ENCODE results near the gene SLC6A4.
"Not testable (repeated sequence)": the region's sequence is repeated elsewhere in the genome, so short reads cannot be mapped to it uniquely, and the experiment has no call there.

The SLC6A4 gene

GRCh38 chr17:30207655-30208054 is 27.8 kb downstream of the SLC6A4 start:
- TF ChIP-seq MYC (IDR thresholded peaks at IDR 0.05; ENCODE audit: low read depth, low read length): no peak
- TF ChIP-seq MAX (IDR thresholded peaks at IDR 0.05; ENCODE audit: low read depth, low read length): no peak
- TF ChIP-seq POLR2A (IDR thresholded peaks at IDR 0.05; ENCODE audit: extremely low read depth, insufficient read length): no peak
- TF ChIP-seq CTCF (IDR thresholded peaks at IDR 0.05; ENCODE audit: low read depth, low read length): no peak

GRCh38 chr17:30203471-30203981 is 32.0 kb downstream of the SLC6A4 start:
- TF ChIP-seq MYC (IDR thresholded peaks at IDR 0.05; ENCODE audit: low read depth, low read length): no peak
- TF ChIP-seq POLR2A (IDR thresholded peaks at IDR 0.05; ENCODE audit: extremely low read depth, insufficient read length): no peak
- TF ChIP-seq CTCF (IDR thresholded peaks at IDR 0.05; ENCODE audit: low read depth, low read length): no peak
- TF ChIP-seq MAX (IDR thresholded peaks at IDR 0.05; ENCODE audit: low read depth, low read length): no peak
- H3K4me3 ChIP-seq (ENCODE audit: low read depth, low read length): no peak overlapping the region
- DNase-seq (ENCODE audit: low read depth): no peak

More at GRCh38 chr17:30207655-30208054, 27.8 kb downstream of the SLC6A4 start:
- H3K4me3 ChIP-seq (ENCODE audit: low read depth, low read length): no peak overlapping the region
- no peak for DNase-seq (ENCODE audit: low read depth)

- not testable (repeated sequence) for H3K4me3 ChIP-seq (ENCODE audit: low read depth, low read length); DNase-seq (ENCODE audit: low read depth)
These were observed 34.8 kb downstream of the SLC6A4 start for GRCh38 chr17:30200656-30201055.

- no peak for TF ChIP-seq MYC (IDR thresholded peaks at IDR 0.05; ENCODE audit: low read depth, low read length)
- no peak for TF ChIP-seq POLR2A (IDR thresholded peaks at IDR 0.05; ENCODE audit: extremely low read depth, insufficient read length)
- TF ChIP-seq MAX (IDR thresholded peaks at IDR 0.05; ENCODE audit: low read depth, low read length): no peak
- TF ChIP-seq CTCF (IDR thresholded peaks at IDR 0.05; ENCODE audit: low read depth, low read length): no peak
- DNase-seq (ENCODE audit: low read depth): no peak
These were observed 35.4 kb downstream of the SLC6A4 start for GRCh38 chr17:30200106-30200505.

GRCh38 chr17:30199600-30199999 is 35.9 kb downstream of the SLC6A4 start:
- TF ChIP-seq POLR2A (IDR thresholded peaks at IDR 0.05; ENCODE audit: extremely low read depth, insufficient read length) (no peak), MAX (IDR thresholded peaks at IDR 0.05; ENCODE audit: low read depth, low read length) (no peak), CTCF (IDR thresholded peaks at IDR 0.05; ENCODE audit: low read depth, low read length) (no peak), MYC (IDR thresholded peaks at IDR 0.05; ENCODE audit: low read depth, low read length) (no peak)
- no peak for DNase-seq (ENCODE audit: low read depth)
- no peak overlapping the region for H3K4me3 ChIP-seq (ENCODE audit: low read depth, low read length)

More at GRCh38 chr17:30200106-30200505, 35.4 kb downstream of the SLC6A4 start:
- H3K4me3 ChIP-seq (ENCODE audit: low read depth, low read length): no peak overlapping the region

- DNase-seq (ENCODE audit: low read depth): no peak
- no peak for TF ChIP-seq MYC (IDR thresholded peaks at IDR 0.05; ENCODE audit: low read depth, low read length)
- no peak for TF ChIP-seq CTCF (IDR thresholded peaks at IDR 0.05; ENCODE audit: low read depth, low read length)
- no peak for TF ChIP-seq POLR2A (IDR thresholded peaks at IDR 0.05; ENCODE audit: extremely low read depth, insufficient read length)
- TF ChIP-seq MAX (IDR thresholded peaks at IDR 0.05; ENCODE audit: low read depth, low read length): no peak
- H3K4me3 ChIP-seq (ENCODE audit: low read depth, low read length): no peak overlapping the region
These were observed 38.1 kb downstream of the SLC6A4 start for GRCh38 chr17:30197416-30197815.
